Kidney (tissue), 14 donors: ENCODE results near the gene PKNOX2. TPM values are rescaled to one million over a fixed set of nuclear protein-coding genes. Genes with fewer than 3 reads are reported as not detected.

Source experiments
- DNase-seq, 5 donors: peaks; one replicate each; pipeline ENCODE4 v3.0.0-alpha.2; 2013 to 2020
- FAIRE-seq: peaks from 2 replicates; lab custom pipeline; 2012; peaks lifted over from hg19 to GRCh38; lab: Jason Lieb, UNC
- H3K27ac ChIP-seq, 2 donors: one replicate each; pipeline ENCODE4 v1.7.0; 2013; ENCODE audit warnings: low read depth in 2 of 2, low read length in 2 of 2, inconsistent platforms in 1 of 2
- H3K27me3 ChIP-seq: one replicate; pipeline ENCODE4 v1.7.1; 2013; ENCODE audit warnings: low read length, inconsistent platforms; ENCODE audit not compliant: control insufficient read depth, insufficient read depth
- H3K36me3 ChIP-seq, 3 donors: one replicate each; pipeline versions ENCODE4 v1.7.0 to v1.7.1; 2013; ENCODE audit warnings: low read length in 3 of 3, control low read depth in 1 of 3, inconsistent platforms in 1 of 3; ENCODE audit not compliant: insufficient read depth in 3 of 3, control insufficient read depth in 2 of 3
- H3K4me1 ChIP-seq, 3 donors: one replicate each; pipeline versions ENCODE4 v1.7.0 to v1.7.1; 2013; ENCODE audit warnings: low read length in 3 of 3, inconsistent platforms in 1 of 3, low read depth in 1 of 3; ENCODE audit not compliant: control insufficient read depth in 2 of 3, insufficient read depth in 2 of 3
- H3K4me3 ChIP-seq, 3 donors: one replicate each; pipeline versions ENCODE4 v1.7.0 to v1.8.1; 2013; ENCODE audit warnings: low read length in 3 of 3, control low read depth in 1 of 3, inconsistent platforms in 1 of 3
- H3K9ac ChIP-seq, 3 donors: one replicate each; pipeline versions ENCODE4 v1.7.0 to v1.7.1; 2013; ENCODE audit warnings: low read length in 3 of 3, control low read depth in 1 of 3, inconsistent platforms in 1 of 3
- H3K9me3 ChIP-seq, 3 donors: one replicate each; pipeline versions ENCODE4 v1.7.0 to v1.7.1; 2013; ENCODE audit warnings: low read length in 3 of 3, control low read depth in 1 of 3, inconsistent platforms in 1 of 3; ENCODE audit not compliant: control insufficient read depth in 2 of 3, insufficient read depth in 1 of 3
- intact Hi-C: fragments of 100-400 bp; cut with DNase I; formaldehyde crosslinking; loops from one replicate; pipeline ENCODE4 v1.11.1; 2022
- polyA plus RNA-seq: library from polyadenylated mRNA; stranded (reverse); fragments of 350-450 nt; fragmentation: Illumina TruSeq; extraction: RNeasy Lipid Tissue Mini Kit (QIAGEN cat#74804); gene quantifications from one replicate; pipeline ENCODE4 v1.2.3, GENCODE V29; 2014; ENCODE audit warnings: low read depth, low replicate concordance; ENCODE audit not compliant: insufficient read depth
- total RNA-seq: library from RNA; stranded (reverse); fragmentation: NEBNext Ultra II Directional; extraction: Animal tissue kit (Norgen Biotek cat#: 25700); gene quantifications from one replicate; pipeline ENCODE4 v1.2.1, GENCODE V29; 2021
- TF ChIP-seq, protein P1 (sequence below): IDR thresholded peaks from 3 replicates; pipeline ENCODE4 v1.5.1; 2012; ENCODE audit warnings: mild to moderate bottlenecking, moderate library complexity, borderline replicate concordance; ENCODE audit not compliant: insufficient read depth; ENCODE audit errors: extremely low read depth
- donor health status: control.
- donor health status: control.
- donor health status: control.
- donor health status: control.
- donor health status: control.
- donor health status: DM: yes; HTN: yes; CAD: no.
- donor health status: Normal renal cell carcinoma (clear cell type).

Gene PKNOX2
- total and polyA plus RNA-seq, 2 donors from 2014 or later = 1.5 to 6.0 TPM

GRCh38 chr11:125394296-125394695 lies 229.7 kb downstream of the PKNOX2 start:
- Histone ChIP-seq H3K27ac (no peak overlapping the region), H3K4me1 (no peaks in the 10 kb centered on the region), H3K27me3 (no peaks in the 10 kb centered on the region), H3K9me3 (no peaks in the 10 kb centered on the region), H3K36me3 (no peaks in the 10 kb centered on the region), H3K4me3 (no peak overlapping the region), H3K9ac (no peak overlapping the region)
- DNase-seq (peak in 1 of 5 donors; percentile 3), FAIRE-seq (no peak)
- TF ChIP-seq, protein P1, sequence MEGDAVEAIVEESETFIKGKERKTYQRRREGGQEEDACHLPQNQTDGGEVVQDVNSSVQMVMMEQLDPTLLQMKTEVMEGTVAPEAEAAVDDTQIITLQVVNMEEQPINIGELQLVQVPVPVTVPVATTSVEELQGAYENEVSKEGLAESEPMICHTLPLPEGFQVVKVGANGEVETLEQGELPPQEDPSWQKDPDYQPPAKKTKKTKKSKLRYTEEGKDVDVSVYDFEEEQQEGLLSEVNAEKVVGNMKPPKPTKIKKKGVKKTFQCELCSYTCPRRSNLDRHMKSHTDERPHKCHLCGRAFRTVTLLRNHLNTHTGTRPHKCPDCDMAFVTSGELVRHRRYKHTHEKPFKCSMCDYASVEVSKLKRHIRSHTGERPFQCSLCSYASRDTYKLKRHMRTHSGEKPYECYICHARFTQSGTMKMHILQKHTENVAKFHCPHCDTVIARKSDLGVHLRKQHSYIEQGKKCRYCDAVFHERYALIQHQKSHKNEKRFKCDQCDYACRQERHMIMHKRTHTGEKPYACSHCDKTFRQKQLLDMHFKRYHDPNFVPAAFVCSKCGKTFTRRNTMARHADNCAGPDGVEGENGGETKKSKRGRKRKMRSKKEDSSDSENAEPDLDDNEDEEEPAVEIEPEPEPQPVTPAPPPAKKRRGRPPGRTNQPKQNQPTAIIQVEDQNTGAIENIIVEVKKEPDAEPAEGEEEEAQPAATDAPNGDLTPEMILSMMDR = no peak
- intact Hi-C loops = no loop called here

DNA sequence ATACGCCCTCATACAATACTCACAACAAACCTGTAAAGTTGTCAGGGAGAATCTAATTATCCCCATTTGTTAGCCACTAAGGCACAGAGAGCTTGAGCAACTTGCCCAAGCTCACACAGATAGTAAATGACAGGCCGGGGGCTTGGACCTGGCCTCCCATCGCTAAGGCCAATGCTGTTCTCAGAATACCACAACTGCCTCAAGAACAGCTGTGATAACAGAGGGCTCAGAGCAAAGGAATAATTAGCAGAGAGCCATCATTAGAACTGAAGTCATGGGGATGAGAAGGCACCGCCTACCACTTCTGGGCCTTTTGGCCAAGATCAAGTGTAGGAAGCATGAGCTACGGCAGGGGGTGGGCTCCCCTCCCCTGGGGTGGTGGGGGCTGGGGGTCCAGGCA lies 232.9 kb downstream of the PKNOX2 start:
- H3K36me3 ChIP-seq = no peaks in the 10 kb centered on the region
- no peaks in the 10 kb centered on the region for H3K9me3 ChIP-seq
- H3K9ac ChIP-seq = no peak overlapping the region
- no peaks in the 10 kb centered on the region for H3K27me3 ChIP-seq
- no peak for FAIRE-seq
- TF ChIP-seq, protein P1 = no peak
- intact Hi-C loops = no loop called here
- H3K27ac ChIP-seq = no peak overlapping the region
- no peak for DNase-seq
- H3K4me3 ChIP-seq = no peak overlapping the region
- H3K4me1 ChIP-seq = no peaks in the 10 kb centered on the region

DNA sequence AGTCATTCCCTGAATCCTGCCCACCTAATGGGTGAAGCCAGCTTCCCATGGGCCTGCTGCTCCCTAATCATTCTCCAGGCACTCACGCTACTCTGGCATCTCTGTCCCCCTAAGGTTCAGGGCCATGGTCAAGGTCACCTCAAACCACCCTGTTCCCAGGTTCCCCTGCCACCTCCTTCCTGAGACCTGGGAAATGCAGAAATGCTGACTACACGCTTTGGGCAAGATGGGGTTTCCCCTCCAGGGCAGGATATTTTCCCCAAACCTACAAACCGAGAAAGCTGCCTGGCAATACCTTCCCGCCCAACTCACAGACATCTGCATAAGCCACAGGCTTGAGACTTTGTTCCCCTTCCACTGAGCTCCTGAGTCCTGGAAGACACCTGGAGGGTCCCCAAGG lies 233.9 kb downstream of the PKNOX2 start:
- H3K4me1 ChIP-seq = no peaks in the 10 kb centered on the region
- no peak for FAIRE-seq
- H3K9me3 ChIP-seq = no peaks in the 10 kb centered on the region
- H3K9ac ChIP-seq = no peak overlapping the region
- H3K27me3 ChIP-seq = no peaks in the 10 kb centered on the region
- intact Hi-C loops = no loop called here
- DNase-seq = peak in 1 of 5 donors; percentile 4
- TF ChIP-seq, protein P1 = no peak
- no peak overlapping the region for H3K27ac ChIP-seq
- no peak overlapping the region for H3K4me3 ChIP-seq
- H3K36me3 ChIP-seq = no peaks in the 10 kb centered on the region

GRCh38 chr11:125398994-125399640 lies 234.6 kb downstream of the PKNOX2 start:
- TF ChIP-seq, protein P1 = no peak
- H3K27ac ChIP-seq = no peak overlapping the region
- no peaks in the 10 kb centered on the region for H3K4me1 ChIP-seq
- no peak overlapping the region for H3K9ac ChIP-seq
- intact Hi-C loops = no loop called here
- H3K4me3 ChIP-seq = no peak overlapping the region
- H3K36me3 ChIP-seq = no peaks in the 10 kb centered on the region
- H3K9me3 ChIP-seq = no peaks in the 10 kb centered on the region
- DNase-seq (no peak), FAIRE-seq (no peak)
- no peaks in the 10 kb centered on the region for H3K27me3 ChIP-seq
